H1 (cell line): ENCODE data around the gene KIF26B. TPM values are rescaled to one million over a fixed set of nuclear protein-coding genes. Genes with fewer than 3 reads are reported as not detected.

Experiments
- polyA plus RNA-seq, 7 experiments: library from polyadenylated mRNA; depleted of rRNA in 3 of 7; stranded (reverse) in 5 of 7; unstranded in 2 of 7; fragments of >200 nt in 5 of 7; fragments of 200-250 nt in 2 of 7; gene quantifications; 1 replicate in 5 of 7; 2 replicates in 1 of 7; 4 replicates in 1 of 7; pipeline versions ENCODE4 v1.2.1 to v1.2.3, GENCODE V29; 2011 to 2013; ENCODE audit warnings: missing spikeins in 2 of 7, mixed read lengths in 2 of 7
- total RNA-seq: library from RNA; stranded (reverse); fragmentation: NEBNext Ultra II Directional; extraction: Animal tissue kit (Norgen Biotek cat#: 25700); gene quantifications from 2 replicates; pipeline ENCODE4 v1.2.1, GENCODE V29; 2021
- TF ChIP-seq, protein P1 (sequence below), 3 experiments: IDR thresholded peaks; 1 replicate in 2 of 3; 2 replicates in 1 of 3; pipeline versions ENCODE4 v1.5.1 to v1.6.1; 2011; ENCODE audit warnings: low read length in 3 of 3, mild to moderate bottlenecking in 3 of 3, inconsistent platforms in 2 of 3, low read depth in 1 of 3, moderate library complexity in 1 of 3; ENCODE audit not compliant: insufficient read depth in 1 of 3; ENCODE audit errors: control extremely low read depth in 1 of 3

Gene KIF26B
- total and polyA plus RNA-seq, 2 of the 8 experiments (the other 6 are each of a cell fraction or from before 2014, with no cell fraction given): 0.06 to 0.28 TPM

DNA sequence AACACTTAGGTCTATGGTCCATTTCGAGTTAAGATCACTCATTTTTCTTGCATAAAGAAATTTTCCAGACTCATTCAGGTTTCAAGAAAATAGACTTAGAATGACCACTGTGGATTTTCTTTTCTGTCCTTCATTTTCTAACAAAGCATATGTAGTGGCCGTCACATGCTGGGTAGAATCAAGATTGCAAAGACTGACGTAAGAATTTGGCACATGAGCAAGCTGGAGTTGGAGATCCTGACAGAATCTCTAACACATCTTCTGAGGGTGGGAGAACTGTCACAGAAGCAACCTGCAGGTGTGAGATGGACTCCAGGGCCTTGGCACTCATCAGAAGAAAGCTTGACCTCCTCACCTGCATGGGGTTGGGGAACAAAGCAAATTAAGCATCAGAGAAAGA lies 28.6 kb downstream of the KIF26B start (continued):
- TF ChIP-seq, protein P1, sequence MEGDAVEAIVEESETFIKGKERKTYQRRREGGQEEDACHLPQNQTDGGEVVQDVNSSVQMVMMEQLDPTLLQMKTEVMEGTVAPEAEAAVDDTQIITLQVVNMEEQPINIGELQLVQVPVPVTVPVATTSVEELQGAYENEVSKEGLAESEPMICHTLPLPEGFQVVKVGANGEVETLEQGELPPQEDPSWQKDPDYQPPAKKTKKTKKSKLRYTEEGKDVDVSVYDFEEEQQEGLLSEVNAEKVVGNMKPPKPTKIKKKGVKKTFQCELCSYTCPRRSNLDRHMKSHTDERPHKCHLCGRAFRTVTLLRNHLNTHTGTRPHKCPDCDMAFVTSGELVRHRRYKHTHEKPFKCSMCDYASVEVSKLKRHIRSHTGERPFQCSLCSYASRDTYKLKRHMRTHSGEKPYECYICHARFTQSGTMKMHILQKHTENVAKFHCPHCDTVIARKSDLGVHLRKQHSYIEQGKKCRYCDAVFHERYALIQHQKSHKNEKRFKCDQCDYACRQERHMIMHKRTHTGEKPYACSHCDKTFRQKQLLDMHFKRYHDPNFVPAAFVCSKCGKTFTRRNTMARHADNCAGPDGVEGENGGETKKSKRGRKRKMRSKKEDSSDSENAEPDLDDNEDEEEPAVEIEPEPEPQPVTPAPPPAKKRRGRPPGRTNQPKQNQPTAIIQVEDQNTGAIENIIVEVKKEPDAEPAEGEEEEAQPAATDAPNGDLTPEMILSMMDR (IDR thresholded peaks at IDR 0.05; ENCODE audit: control extremely low read depth in 1 of 3, insufficient read depth in 1 of 3, low read depth in 1 of 3, low read length in 3 of 3): no peak
